Measurements from ENCODE around the gene COL5A1. TPM values are rescaled to one million over a fixed set of nuclear protein-coding genes. Genes with fewer than 3 reads are reported as not detected.

The COL5A1 gene
- total RNA-seq, 4 donors from 2014 or later, result 13.3 to 55.0 (median 27.0) TPM

DNA sequence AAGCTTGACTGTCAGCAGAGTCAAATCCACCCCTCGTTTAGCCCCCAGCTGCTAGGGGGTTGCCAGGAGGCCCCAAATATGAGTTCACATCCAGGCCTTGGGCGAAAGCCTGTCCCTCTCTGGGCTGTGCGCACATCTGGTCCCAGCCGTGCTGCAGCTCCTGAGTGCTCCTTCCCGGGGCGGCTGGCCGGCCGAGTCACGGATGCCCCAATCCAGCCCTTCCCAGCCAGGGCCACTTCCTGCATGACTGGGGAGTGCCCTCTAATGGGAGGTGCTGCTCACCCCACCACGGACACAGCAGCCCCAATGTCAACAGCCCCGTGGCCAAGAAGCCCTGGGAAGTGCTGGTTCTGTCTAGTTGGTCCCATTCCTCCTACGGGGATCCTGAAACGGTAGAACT, 135.6 kb downstream of the COL5A1 start:
- no peak for ATAC-seq (ENCODE audit: low FRiP score)
- TF ChIP-seq, protein P1, sequence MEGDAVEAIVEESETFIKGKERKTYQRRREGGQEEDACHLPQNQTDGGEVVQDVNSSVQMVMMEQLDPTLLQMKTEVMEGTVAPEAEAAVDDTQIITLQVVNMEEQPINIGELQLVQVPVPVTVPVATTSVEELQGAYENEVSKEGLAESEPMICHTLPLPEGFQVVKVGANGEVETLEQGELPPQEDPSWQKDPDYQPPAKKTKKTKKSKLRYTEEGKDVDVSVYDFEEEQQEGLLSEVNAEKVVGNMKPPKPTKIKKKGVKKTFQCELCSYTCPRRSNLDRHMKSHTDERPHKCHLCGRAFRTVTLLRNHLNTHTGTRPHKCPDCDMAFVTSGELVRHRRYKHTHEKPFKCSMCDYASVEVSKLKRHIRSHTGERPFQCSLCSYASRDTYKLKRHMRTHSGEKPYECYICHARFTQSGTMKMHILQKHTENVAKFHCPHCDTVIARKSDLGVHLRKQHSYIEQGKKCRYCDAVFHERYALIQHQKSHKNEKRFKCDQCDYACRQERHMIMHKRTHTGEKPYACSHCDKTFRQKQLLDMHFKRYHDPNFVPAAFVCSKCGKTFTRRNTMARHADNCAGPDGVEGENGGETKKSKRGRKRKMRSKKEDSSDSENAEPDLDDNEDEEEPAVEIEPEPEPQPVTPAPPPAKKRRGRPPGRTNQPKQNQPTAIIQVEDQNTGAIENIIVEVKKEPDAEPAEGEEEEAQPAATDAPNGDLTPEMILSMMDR (IDR thresholded peaks at IDR 0.05), result no peak
- DNase-seq (ENCODE audit: low spot score), result no peak

DNA sequence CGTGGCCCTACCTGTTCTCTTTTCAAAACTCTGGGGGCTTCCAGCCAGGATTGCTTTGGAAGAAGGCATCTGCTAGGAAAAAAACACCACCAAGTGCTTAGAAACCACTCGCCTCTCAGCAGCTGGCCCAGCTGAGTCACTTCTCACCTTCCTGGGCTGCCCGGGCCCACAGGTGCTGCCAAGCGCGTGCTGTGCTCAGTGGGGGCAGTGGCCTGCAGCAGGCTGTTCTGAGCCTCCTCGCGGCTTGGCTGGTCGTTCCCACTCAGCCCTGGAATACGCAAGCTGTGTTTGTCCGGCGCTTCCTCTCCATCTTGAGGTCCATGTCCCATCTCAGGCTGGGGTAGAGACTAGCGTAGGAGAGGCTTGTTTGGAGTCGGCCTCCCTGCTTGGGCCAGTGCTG, 136.6 kb downstream of the COL5A1 start:
- TF ChIP-seq, protein P1 (IDR thresholded peaks at IDR 0.05), result no peak
- ATAC-seq (ENCODE audit: low FRiP score) (no peak), DNase-seq (ENCODE audit: low spot score) (no peak)

DNA sequence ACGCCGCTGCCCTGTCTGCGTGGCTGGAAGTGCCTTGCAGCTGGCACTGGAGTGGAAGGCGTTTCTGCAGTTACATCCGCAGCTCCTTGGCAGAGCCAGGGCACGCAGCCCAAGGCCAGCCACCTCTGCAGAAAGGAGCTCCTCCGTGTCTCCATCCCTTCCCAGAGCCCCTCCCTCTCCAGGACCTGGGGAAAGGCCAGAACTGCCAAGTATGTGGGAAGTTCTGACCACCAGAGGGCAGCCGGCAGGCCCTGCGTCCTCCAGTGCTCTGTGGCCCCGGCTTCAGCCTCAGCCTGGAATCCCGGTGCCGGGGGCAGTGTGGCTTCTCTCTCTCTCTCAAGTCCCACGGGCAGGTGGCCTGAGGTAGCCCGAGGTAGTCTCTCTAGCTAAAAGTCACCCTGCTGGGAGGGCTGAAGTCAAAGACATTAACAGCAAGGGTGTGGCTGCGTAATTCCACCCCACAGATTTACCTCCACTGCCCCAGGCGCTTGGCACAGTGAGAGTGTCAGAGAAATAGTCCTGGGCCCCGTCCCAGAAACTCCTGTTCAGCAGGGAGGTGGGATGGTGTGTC, 137.3 kb downstream of the COL5A1 start:
- TF ChIP-seq, protein P1 (IDR thresholded peaks at IDR 0.05), result no peak
- ATAC-seq (ENCODE audit: low FRiP score) (no peak), DNase-seq (ENCODE audit: low spot score) (no peak)

GRCh38 chr9:134779640-134780039, 138.0 kb downstream of the COL5A1 start:
- DNase-seq (ENCODE audit: low spot score) (no peak), ATAC-seq (ENCODE audit: low FRiP score) (no peak)
- TF ChIP-seq, protein P1 (IDR thresholded peaks at IDR 0.05), result no peak

GRCh38 chr9:134781591-134782302, 140.1 kb downstream of the COL5A1 start:
- DNase-seq (ENCODE audit: low spot score) (no peak), ATAC-seq (ENCODE audit: low FRiP score) (no peak)
- TF ChIP-seq, protein P1 (IDR thresholded peaks at IDR 0.05), result no peak

DNA sequence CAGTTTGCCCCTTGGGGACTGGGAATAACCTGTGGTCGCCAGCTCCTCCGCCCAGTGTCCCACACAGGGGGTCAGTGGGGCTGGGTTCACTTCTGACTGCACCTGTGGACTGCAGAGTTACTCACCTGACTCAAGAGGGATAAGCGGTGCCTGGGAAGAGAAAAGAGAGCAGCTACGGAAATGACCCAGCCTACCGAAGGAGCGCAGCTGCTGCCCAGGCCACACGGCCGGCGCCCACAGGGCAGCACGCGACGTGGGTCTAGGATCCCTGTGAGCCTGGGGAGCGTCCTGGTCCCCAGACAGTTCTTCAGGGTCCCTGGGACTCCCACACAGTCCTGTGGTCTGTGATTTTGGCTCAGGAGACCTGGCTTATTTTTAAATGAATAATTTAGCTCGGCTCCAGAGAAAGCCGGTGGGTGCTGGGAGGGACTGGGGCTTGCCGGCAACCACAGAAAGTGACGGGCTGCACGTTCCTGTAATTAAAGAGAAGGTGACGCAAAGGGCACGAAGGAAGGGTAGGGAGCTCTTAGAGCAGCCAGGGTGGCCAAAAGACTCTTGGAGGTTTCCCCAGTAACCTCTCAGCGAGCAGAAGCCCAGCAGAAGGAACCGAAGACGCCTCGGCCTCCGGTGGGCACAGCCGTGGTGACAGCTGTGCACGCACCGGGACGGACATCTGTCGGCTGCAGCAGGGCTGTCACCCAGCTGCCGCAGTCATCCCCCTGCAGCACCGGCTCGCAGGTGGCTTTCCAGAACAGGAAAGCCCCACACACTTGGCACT, 141.5 kb downstream of the COL5A1 start:
- ATAC-seq (ENCODE audit: low FRiP score) (no peak), DNase-seq (ENCODE audit: low spot score) (no peak)
- TF ChIP-seq, protein P1 (IDR thresholded peaks at IDR 0.05), result no peak
